ENCODE results near the gene RAB11FIP3. TPM values are rescaled to one million over a fixed set of nuclear protein-coding genes. Genes with fewer than 3 reads are reported as not detected.

RAB11FIP3 gene
- total and polyA plus RNA-seq, 2 of the 13 experiments (the other 11 are each of a cell fraction or from before 2014, with no cell fraction given), result 34.3 to 57.6 TPM

GRCh38 chr16:474420-475122 is 49.1 kb downstream of the RAB11FIP3 start (continued):
- TF ChIP-seq DZIP1 (CRISPR knock-in tag; IDR thresholded peaks at IDR 0.05) (0 out of 2 replicates have a peak, but pooled peaks have one; percentile 43), IRF2 (CRISPR knock-in tag; IDR thresholded peaks at IDR 0.05) (peak; percentile 74), RBAK (CRISPR knock-in tag; IDR thresholded peaks at IDR 0.05) (no peak; the same call in 1 of the 2 replicates), ZNF614 (CRISPR knock-in tag; IDR thresholded peaks at IDR 0.05; ENCODE audit: borderline replicate concordance) (no peak), TMF1 (CRISPR knock-in tag; IDR thresholded peaks at IDR 0.05; ENCODE audit: low read depth) (0 out of 2 replicates have a peak, but pooled peaks have one; percentile 43), FOXK2 (IDR thresholded peaks at IDR 0.05) (no peak), HOXA9 (CRISPR knock-in tag; IDR thresholded peaks at IDR 0.05; ENCODE audit: borderline replicate concordance) (no peak), TFDP1 (CRISPR knock-in tag; IDR thresholded peaks at IDR 0.05; ENCODE audit: borderline replicate concordance) (no peak), HDAC6 (IDR thresholded peaks at IDR 0.05; ENCODE audit: low read depth, low read length) (no peak), CREBL2 (CRISPR knock-in tag; IDR thresholded peaks at IDR 0.05; ENCODE audit: borderline replicate concordance) (no peak), POLR2AphosphoS2 (IDR thresholded peaks at IDR 0.05; ENCODE audit: low read depth, low read length) (no peak), ZIK1 (CRISPR knock-in tag; IDR thresholded peaks at IDR 0.05; ENCODE audit: borderline replicate concordance, low read depth) (no peak), STAG1 (CRISPR knock-in tag; IDR thresholded peaks at IDR 0.05) (no peak), MIXL1 (CRISPR knock-in tag; IDR thresholded peaks at IDR 0.05) (no peak; the same call in 1 of the 2 replicates), HDAC1 (CRISPR knock-in tag; IDR thresholded peaks at IDR 0.05) (peak; percentile 36; the same call in 1 of the 2 replicates), ATF3 (CRISPR knock-in tag; IDR thresholded peaks at IDR 0.05) (no peak), SIN3B (IDR thresholded peaks at IDR 0.05; ENCODE audit: low read length) (no peak), RFX3 (CRISPR knock-in tag; IDR thresholded peaks at IDR 0.05) (0 out of 2 replicates have a peak, but pooled peaks have one; percentile 10), SP5 (CRISPR knock-in tag; IDR thresholded peaks at IDR 0.05; ENCODE audit: borderline replicate concordance, low read depth) (no peak; the same call in 1 of the 2 replicates), FOXO1 (CRISPR knock-in tag; IDR thresholded peaks at IDR 0.05) (peak; percentile 54; the same call in 1 of the 2 replicates), CHD4 (IDR thresholded peaks at IDR 0.05; ENCODE audit: borderline replicate concordance, low read length) (no peak), ZNF501 (CRISPR knock-in tag; IDR thresholded peaks at IDR 0.05) (no peak; the same call in 1 of the 2 replicates), PCBP1 (IDR thresholded peaks at IDR 0.05; ENCODE audit: borderline replicate concordance, low read depth, low read length) (no peak), POLR2AphosphoS5 (IDR thresholded peaks at IDR 0.05; ENCODE audit: low read depth, low read length) (peak; percentile 78), RXRB (CRISPR knock-in tag; IDR thresholded peaks at IDR 0.05; ENCODE audit: borderline replicate concordance) (peak; percentile 69), ZFP36L1 (CRISPR knock-in tag; IDR thresholded peaks at IDR 0.05) (peak; percentile 57; the same call in 1 of the 2 replicates), GTF2F1 (IDR thresholded peaks at IDR 0.05; ENCODE audit: low read length) (no peak), SSRP1 (CRISPR knock-in tag; IDR thresholded peaks at IDR 0.05) (no peak; the same call in 1 of the 2 replicates)
